OCI-LY3 (cell line): ENCODE data around the gene ASB7.

Experiments used
- H2AFZ ChIP-seq: fragments of 200-600, 300-600 bp; shearing (Covaris generic); 2 replicates; pipeline ENCODE4 v1.6.0; 2014; ENCODE audit warnings: antibody characterized with exemption, low read depth, low read length
- H3K27ac ChIP-seq: fragments of 200-600, 300-600 bp; sonication (generic); 2 replicates; pipeline ENCODE4 v1.5.1; 2014; ENCODE audit warnings: mild to moderate bottlenecking, low read length, moderate library complexity, mixed read lengths
- H3K27me3 ChIP-seq: fragments of 200-600, 300-600 bp; sonication (generic); 2 replicates; pipeline ENCODE4 v1.6.1; 2014; ENCODE audit warnings: low read depth, low read length, mixed read lengths
- H3K36me3 ChIP-seq: fragments of 200-600, 300-600 bp; sonication (generic); replicated peaks from 2 replicates; pipeline ENCODE3; 2014; ENCODE audit warnings: low read depth, low read length, mixed read lengths
- H3K4me1 ChIP-seq: fragments of 300-600, 200-600 bp; sonication (generic); 2 replicates; pipeline ENCODE4 v1.6.1; 2014; ENCODE audit warnings: low read length, mixed read lengths
- H3K4me2 ChIP-seq: fragments of 200-600, 300-600 bp; sonication (generic); 2 replicates; pipeline ENCODE4 v1.6.1; 2014; ENCODE audit warnings: low read length, mixed read lengths
- H3K4me3 ChIP-seq: fragments of 300-600, 200-600 bp; sonication (generic); 2 replicates; pipeline ENCODE4 v1.5.1; 2014; ENCODE audit warnings: antibody characterized with exemption, mild to moderate bottlenecking, low read length, moderate library complexity
- H3K79me2 ChIP-seq: fragments of 300-600, 200-600 bp; shearing (Covaris generic); 2 replicates; pipeline ENCODE4 v1.6.1; 2014; ENCODE audit warnings: mild to moderate bottlenecking, low read length, mixed read lengths
- H3K9ac ChIP-seq: fragments of 300-600, 200-600 bp; shearing (Covaris generic); 2 replicates; pipeline ENCODE4 v1.6.0; 2014; ENCODE audit warnings: mild to moderate bottlenecking, low read length, moderate library complexity
- H3K9me3 ChIP-seq: fragments of 200-600, 300-600 bp; shearing (Covaris generic); 2 replicates; pipeline ENCODE4 v1.6.1; 2014; ENCODE audit warnings: low read length, mixed read lengths; ENCODE audit not compliant: insufficient read depth
- H4K20me1 ChIP-seq: fragments of 200-600, 300-600 bp; sonication (generic); 2 replicates; pipeline ENCODE4 v1.6.1; 2016; ENCODE audit warnings: low read length, mixed read lengths; ENCODE audit not compliant: insufficient read depth
- CTCF ChIP-seq: fragments of 200-600, 300-600 bp; sonication (generic); IDR thresholded peaks from 2 replicates; pipeline ENCODE4 v1.5.1; 2014; ENCODE audit warnings: antibody characterized with exemption, low read length, low read depth
- EZH2phosphoT487 ChIP-seq: fragments of 200-600 bp; shearing (Covaris generic); IDR thresholded peaks from 2 replicates; pipeline ENCODE4 v1.6.1; 2018; ENCODE audit warnings: antibody characterized with exemption, mixed run types, low read depth

Gene ASB7

GRCh38 chr15:100570275-100570674 is 32.1 kb upstream of the ASB7 start:
- Histone ChIP-seq H3K79me2 (no peaks in the 10 kb centered on the region), H3K27ac (no peak overlapping the region), H3K4me3 (no peak overlapping the region), H3K9ac (no peak overlapping the region), H3K4me2 (no peak overlapping the region), H3K36me3 (peaks cover 27% of the 10 kb centered on the region), H4K20me1 (no peaks in the 10 kb centered on the region), H3K27me3 (no peaks in the 10 kb centered on the region), H2AFZ (no peak overlapping the region), H3K9me3 (no peaks in the 10 kb centered on the region), H3K4me1 (no peaks in the 10 kb centered on the region)
- TF ChIP-seq CTCF (no peak), EZH2phosphoT487 (no peak)

- H3K4me2 ChIP-seq = no peak overlapping the region
- no peak for TF ChIP-seq CTCF
- no peak for TF ChIP-seq EZH2phosphoT487
- H3K27ac ChIP-seq = no peak overlapping the region
- H3K79me2 ChIP-seq = no peaks in the 10 kb centered on the region
- H3K9ac ChIP-seq = no peak overlapping the region
- H3K4me3 ChIP-seq = no peak overlapping the region
- no peak overlapping the region for H2AFZ ChIP-seq
- H3K9me3 ChIP-seq = no peaks in the 10 kb centered on the region
- H4K20me1 ChIP-seq = no peaks in the 10 kb centered on the region
- H3K27me3 ChIP-seq = no peaks in the 10 kb centered on the region
- H3K4me1 ChIP-seq = no peaks in the 10 kb centered on the region
- peaks cover 27% of the 10 kb centered on the region for H3K36me3 ChIP-seq
These were observed 31.6 kb upstream of the ASB7 start for GRCh38 chr15:100570735-100571313.

GRCh38 chr15:100571592-100572167 is 30.7 kb upstream of the ASB7 start:
- H4K20me1 ChIP-seq = no peaks in the 10 kb centered on the region
- H3K4me1 ChIP-seq = no peaks in the 10 kb centered on the region
- TF ChIP-seq CTCF (no peak), EZH2phosphoT487 (no peak)
- no peaks in the 10 kb centered on the region for H3K79me2 ChIP-seq
- H3K9me3 ChIP-seq = no peaks in the 10 kb centered on the region
- H2AFZ ChIP-seq = no peak overlapping the region
- no peak overlapping the region for H3K4me3 ChIP-seq
- no peaks in the 10 kb centered on the region for H3K27me3 ChIP-seq
- H3K9ac ChIP-seq = no peak overlapping the region
- H3K4me2 ChIP-seq = no peak overlapping the region
- H3K27ac ChIP-seq = no peak overlapping the region
- peaks cover 27% of the 10 kb centered on the region for H3K36me3 ChIP-seq

GRCh38 chr15:100572362-100572983 is 29.9 kb upstream of the ASB7 start:
- Histone ChIP-seq H3K4me1 (no peaks in the 10 kb centered on the region), H2AFZ (no peak overlapping the region), H3K4me2 (no peak overlapping the region), H3K9ac (no peak overlapping the region), H3K27ac (no peak overlapping the region), H3K9me3 (no peaks in the 10 kb centered on the region), H3K27me3 (no peaks in the 10 kb centered on the region), H3K79me2 (no peaks in the 10 kb centered on the region), H3K4me3 (no peak overlapping the region), H3K36me3 (peaks cover 27% of the 10 kb centered on the region), H4K20me1 (no peaks in the 10 kb centered on the region)
- TF ChIP-seq EZH2phosphoT487 (no peak), CTCF (peak; percentile 63)
